Peyer's patch (tissue), 4 donors: Measurements from ENCODE around the gene FGF2.

ENCODE experiments used
- CTCF ChIP-seq, 6 experiments: fragments of 450-650 bp in 4 of 6; fragments of 200-600 bp in 2 of 6; sonication (generic) in 1 of 6; IDR thresholded peaks; one replicate each; pipeline ENCODE4 v1.5.1; 2017 to 2019; ENCODE audit warnings: antibody characterized with exemption in 6 of 6, mild to moderate bottlenecking in 3 of 6, moderate library complexity in 1 of 6
- POLR2A ChIP-seq, 2 donors: fragments of 450-650 bp; IDR thresholded peaks; one replicate each; pipeline ENCODE4 v1.5.1; 2017; ENCODE audit warnings: antibody characterized with exemption in 2 of 2, mild to moderate bottlenecking in 2 of 2, moderate library complexity in 2 of 2

GRCh38 chr4:122784261-122784660 lies 42.4 kb upstream of the FGF2 start:
- TF ChIP-seq CTCF (IDR thresholded peaks at IDR 0.05) (no peak), POLR2A (IDR thresholded peaks at IDR 0.05) (no peak)
